K562 (cell line): Measurements from ENCODE around the gene IFI30. TPM values are rescaled to one million over a fixed set of nuclear protein-coding genes. Genes with fewer than 3 reads are reported as not detected.

ENCODE experiments used
- BRD9 ChIP-seq: fragments of 450-650 bp; IDR thresholded peaks from 2 replicates; pipeline ENCODE4 v1.6.1; 2018; ENCODE audit warnings: low read depth; ENCODE audit not compliant: partially characterized antibody
- BRF1 ChIP-seq: IDR thresholded peaks from 3 replicates; pipeline ENCODE4 v1.6.1; 2011; ENCODE audit warnings: borderline replicate concordance, mild to moderate bottlenecking; ENCODE audit not compliant: insufficient read length; ENCODE audit errors: extremely low read depth
- CEBPB ChIP-seq: fragments of 450-650 bp; IDR thresholded peaks from 2 replicates; pipeline ENCODE4 v1.6.1; 2016; ENCODE audit warnings: missing genetic modification characterization, missing compliant biosample characterization
- DACH1 ChIP-seq: fragments of 450-650 bp; IDR thresholded peaks from 2 replicates; pipeline ENCODE4 v1.6.1; 2018; ENCODE audit not compliant: partially characterized antibody
- EHMT2 ChIP-seq: fragments of 450-650 bp; IDR thresholded peaks from 2 replicates; pipeline ENCODE4 v1.6.1; 2018; ENCODE audit warnings: antibody characterized with exemption
- EP400 ChIP-seq: fragments of 450-650 bp; IDR thresholded peaks from 2 replicates; pipeline ENCODE4 v1.6.1; 2017; ENCODE audit warnings: antibody characterized with exemption, mild to moderate bottlenecking, moderate library complexity
- FUS ChIP-seq: fragments of 200-400 bp; formaldehyde crosslinking; optimal IDR thresholded peaks from 2 replicates; pipeline ENCODE3; 2017; ENCODE audit warnings: low read depth, low read length
- GATAD2A ChIP-seq: fragments of 450-650 bp; IDR thresholded peaks from 2 replicates; pipeline ENCODE4 v1.6.1; 2017
- HNRNPL ChIP-seq: fragments of 200-400 bp; formaldehyde crosslinking; IDR thresholded peaks from 2 replicates; pipeline ENCODE4 v1.6.1; 2017; ENCODE audit warnings: low read depth, mild to moderate bottlenecking, low read length
- ILF3 ChIP-seq: fragments of 450-650 bp; IDR thresholded peaks from 2 replicates; pipeline ENCODE4 v1.6.1; 2018; ENCODE audit warnings: antibody characterized with exemption, mild to moderate bottlenecking, moderate library complexity, borderline replicate concordance
- KLF1 ChIP-seq: fragments of 450-650 bp; IDR thresholded peaks from 2 replicates; pipeline ENCODE4 v1.6.1; 2016; ENCODE audit warnings: missing genetic modification characterization, missing compliant biosample characterization
- MAFK ChIP-seq: IDR thresholded peaks from 2 replicates; pipeline ENCODE4 v1.6.1; 2011; ENCODE audit warnings: low read length, improper control_type of control experiment
- MCM5 ChIP-seq: fragments of 450-650 bp; IDR thresholded peaks from 2 replicates; pipeline ENCODE4 v1.6.1; 2016; ENCODE audit warnings: low read depth
- MXI1 ChIP-seq: IDR thresholded peaks from 2 replicates; pipeline ENCODE4 v1.6.1; 2011; ENCODE audit warnings: low read depth, mild to moderate bottlenecking, improper control_type of control experiment, low read length
- NR1H2 ChIP-seq: sonication (generic); formaldehyde crosslinking; IDR thresholded peaks from 2 replicates; pipeline ENCODE4 v1.4.0; 2020; ENCODE audit warnings: mild to moderate bottlenecking, missing genetic modification reagents
- PHB2 ChIP-seq: fragments of 450-650 bp; IDR thresholded peaks from 2 replicates; pipeline ENCODE4 v1.6.1; 2017; ENCODE audit warnings: low read depth
- RHOXF2B ChIP-seq: fragments of 250-450 bp; sonication (Bioruptor Pico); conservative IDR thresholded peaks from 2 replicates; pipeline ENCODE4 v1.5.1; 2021
- SMAD1 ChIP-seq: fragments of 150-350 bp; IDR thresholded peaks from 2 replicates; pipeline ENCODE4 v1.6.1; 2014; ENCODE audit warnings: low read length, low read depth; ENCODE audit not compliant: partially characterized antibody
- SMARCA5 ChIP-seq: fragments of 450-650 bp; IDR thresholded peaks from 2 replicates; pipeline ENCODE4 v1.6.1; 2016
- SMARCB1 ChIP-seq: IDR thresholded peaks from 2 replicates; pipeline ENCODE4 v1.6.1; 2011; ENCODE audit warnings: improper control_type of control experiment, low read depth; ENCODE audit not compliant: insufficient read length
- SREBF1 ChIP-seq: fragments of 150-350 bp; IDR thresholded peaks from 2 replicates; pipeline ENCODE4 v1.6.1; 2014; ENCODE audit warnings: antibody characterized with exemption, low read depth, low read length, borderline replicate concordance
- SRF ChIP-seq, 2 experiments: fragments of 250-450, 450-650 bp in 1 of 2; sonication (Bioruptor Pico) in 1 of 2; sonication (generic) in 1 of 2; formaldehyde crosslinking; IDR thresholded peaks; 2 replicates each; pipeline versions ENCODE4 v1.5.0 to v1.5.1; 2020 to 2022; ENCODE audit warnings: mild to moderate bottlenecking in 1 of 2, missing genetic modification reagents in 1 of 2
- STAT5B ChIP-seq: fragments of 250-450 bp; sonication (Bioruptor Pico); IDR thresholded peaks from 2 replicates; pipeline ENCODE4 v1.8.0; 2021; ENCODE audit warnings: mild to moderate bottlenecking, inconsistent platforms
- TBL1XR1 ChIP-seq, 2 experiments: IDR thresholded peaks; 2 replicates each; pipeline ENCODE4 v1.6.1; 2012; ENCODE audit warnings: improper control_type of control experiment in 2 of 2, low read length in 2 of 2, mild to moderate bottlenecking in 1 of 2
- ZC3H11A ChIP-seq: IDR thresholded peaks from 2 replicates; pipeline ENCODE4 v1.6.1; 2012; ENCODE audit warnings: low read depth, low read length, improper control_type of control experiment
- ZNF274 ChIP-seq: IDR thresholded peaks from 2 replicates; pipeline ENCODE4 v1.6.1; 2011; ENCODE audit warnings: low read depth, mild to moderate bottlenecking, low read length, moderate library complexity, borderline replicate concordance
- ZNF449 ChIP-seq: fragments of 250-450 bp; sonication (Bioruptor Pico); IDR thresholded peaks from 2 replicates; pipeline ENCODE4 v1.8.0; 2022; ENCODE audit warnings: moderate library complexity, mild to moderate bottlenecking, inconsistent platforms
- ZNF57 ChIP-seq: fragments of 450-650 bp; formaldehyde crosslinking; IDR thresholded peaks from 2 replicates; pipeline ENCODE4 v1.4.0; 2020; ENCODE audit warnings: mild to moderate bottlenecking, moderate library complexity
- ZNF639 ChIP-seq, 2 experiments: fragments of 200-800 bp in 1 of 2; sonication (Bioruptor generic) in 1 of 2; sonication (generic) in 1 of 2; formaldehyde crosslinking in 1 of 2; IDR thresholded peaks in 1 of 2; conservative IDR thresholded peaks in 1 of 2; 2 replicates each; pipeline versions ENCODE4 v1.5.0 to v1.6.1; 2016 to 2020; ENCODE audit warnings: missing compliant biosample characterization in 1 of 2, missing genetic modification characterization in 1 of 2, missing genetic modification reagents in 1 of 2
- polyA plus RNA-seq, 8 experiments: library from polyadenylated mRNA; depleted of rRNA in 4 of 8; stranded (reverse) in 5 of 8; unstranded in 3 of 8; fragments of >200 nt; fragmentation: Nextera tagmentation in 2 of 8; fragmentation: Illumina TruSeq in 1 of 8; extraction: Ambion mirVana in 2 of 8; extraction: Trizol in 1 of 8; gene quantifications; 2 replicates each; pipeline versions ENCODE4 v1.2.1 to v1.2.3, GENCODE V29; 2011 to 2014; ENCODE audit warnings: inconsistent platforms in 1 of 8, missing spikeins in 1 of 8
- total RNA-seq, 7 experiments: library from RNA; depleted of rRNA in 6 of 7; stranded (reverse); fragments of >200 nt in 6 of 7; fragmentation: Illumina TruSeq in 2 of 7; extraction: Trizol in 2 of 7; gene quantifications; 2 replicates each; pipeline versions ENCODE4 v1.2.1 to v1.2.3, GENCODE V29; 2011 to 2021; ENCODE audit warnings: low replicate concordance in 1 of 7

Gene IFI30
- total and polyA plus RNA-seq, 9 of the 15 experiments (the other 6 are each of a cell fraction or from before 2014, with no cell fraction given) = 63.7 to 430 (median 109) TPM

- TF ChIP-seq HNRNPL = no peak
- peak; percentile 48; the same call in 1 of the 2 replicates for TF ChIP-seq EHMT2
- no peak for TF ChIP-seq PHB2
- peak; percentile 78 for TF ChIP-seq BRD9
- no peak for TF ChIP-seq RHOXF2B (CRISPR knock-in tag)
- no peak for TF ChIP-seq DACH1
- no peak; the same call in 1 of the 2 replicates for TF ChIP-seq MAFK
- no peak for TF ChIP-seq STAT5B (CRISPR knock-in tag)
- no peak for TF ChIP-seq SMAD1
- TF ChIP-seq ZNF274 = no peak
- TF ChIP-seq ILF3 = no peak
- TF ChIP-seq MCM5 = no peak
- TF ChIP-seq EP400 = peak; percentile 55; the same call in 1 of the 2 replicates
- peak; percentile 77 for TF ChIP-seq GATAD2A
- TF ChIP-seq NR1H2 (CRISPR knock-in tag) = no peak
- TF ChIP-seq BRF1 = no peak
- TF ChIP-seq ZNF449 (CRISPR knock-in tag) = peak; percentile 15; the same call in 1 of the 2 replicates
- TF ChIP-seq TBL1XR1 (IDR thresholded peaks at IDR 0.05; ENCODE audit: low read length in 2 of 2) = peak in 1 of 2 experiments; percentile 37; a peak in 2 of 4 replicates
- TF ChIP-seq SRF (CRISPR knock-in tag; IDR thresholded peaks at IDR 0.05) = peak in 1 of 2 experiments; percentile 68; a peak in 2 of 4 replicates
- TF ChIP-seq SREBF1 = no peak
- TF ChIP-seq SMARCB1 = no peak
- peak in 1 of 2 experiments; percentile 89; a peak in 2 of 4 replicates for TF ChIP-seq ZNF639 (CRISPR knock-in tag; conservative IDR thresholded peaks at IDR 0.05 in 1 of 2, IDR thresholded peaks at IDR 0.05 in 1 of 2)
- no peak for TF ChIP-seq FUS
- peak; percentile 84; the same call in 1 of the 2 replicates for TF ChIP-seq KLF1 (tag)
- no peak for TF ChIP-seq ZC3H11A
- TF ChIP-seq SMARCA5 = peak; percentile 88; the same call in 1 of the 2 replicates
- TF ChIP-seq ZNF57 (CRISPR knock-in tag) = no peak
- TF ChIP-seq CEBPB (tag) = no peak
- TF ChIP-seq MXI1 = no peak
Measured at GRCh38 chr19:18223860-18224524, 50.4 kb downstream of the IFI30 start (continued).
